Parathyroid adenoma (tissue), 2 donors: ENCODE results near the gene TNRC6C.

Source experiments
- H2AFZ ChIP-seq: fragments of 300-600 bp; sonication (generic); one replicate; pipeline ENCODE4 v1.7.0; 2017; ENCODE audit warnings: antibody characterized with exemption, mild to moderate bottlenecking
- H3K27ac ChIP-seq: fragments of 300-600 bp; sonication (generic); one replicate; pipeline ENCODE4 v1.7.0; 2017
- H3K27me3 ChIP-seq: fragments of 300-600 bp; sonication (generic); one replicate; pipeline ENCODE4 v1.7.0; 2017; ENCODE audit warnings: low read length; ENCODE audit not compliant: control insufficient read depth, insufficient read depth
- H3K36me3 ChIP-seq: fragments of 300-600 bp; sonication (generic); one replicate; pipeline ENCODE4 v1.7.0; 2017; ENCODE audit warnings: low read length; ENCODE audit not compliant: control insufficient read depth, insufficient read depth
- H3K4me1 ChIP-seq: fragments of 300-600 bp; sonication (generic); one replicate; pipeline ENCODE4 v1.7.0; 2017; ENCODE audit warnings: control low read depth
- H3K4me2 ChIP-seq: fragments of 300-600 bp; sonication (generic); one replicate; pipeline ENCODE4 v1.7.0; 2017; ENCODE audit warnings: low read length
- H3K4me3 ChIP-seq: fragments of 300-600 bp; sonication (generic); one replicate; pipeline ENCODE4 v1.7.0; 2017; ENCODE audit warnings: low read depth, low read length
- H3K79me2 ChIP-seq: fragments of 300-600 bp; sonication (generic); one replicate; pipeline ENCODE4 v1.7.0; 2017; ENCODE audit warnings: control low read depth
- H3K9ac ChIP-seq: fragments of 300-600 bp; sonication (generic); one replicate; pipeline ENCODE4 v1.7.0; 2017; ENCODE audit warnings: mild to moderate bottlenecking
- H3K9me3 ChIP-seq: fragments of 300-600 bp; sonication (generic); one replicate; pipeline ENCODE4 v1.7.0; 2017; ENCODE audit warnings: low read length; ENCODE audit not compliant: control insufficient read depth
- TF ChIP-seq, protein P1 (sequence below): fragments of 300-600 bp; sonication (generic); IDR thresholded peaks from one replicate; pipeline ENCODE4 v1.7.0; 2017; ENCODE audit warnings: antibody characterized with exemption, mild to moderate bottlenecking
- donor health status: primary hyperparathyroidism.

The TNRC6C gene

DNA sequence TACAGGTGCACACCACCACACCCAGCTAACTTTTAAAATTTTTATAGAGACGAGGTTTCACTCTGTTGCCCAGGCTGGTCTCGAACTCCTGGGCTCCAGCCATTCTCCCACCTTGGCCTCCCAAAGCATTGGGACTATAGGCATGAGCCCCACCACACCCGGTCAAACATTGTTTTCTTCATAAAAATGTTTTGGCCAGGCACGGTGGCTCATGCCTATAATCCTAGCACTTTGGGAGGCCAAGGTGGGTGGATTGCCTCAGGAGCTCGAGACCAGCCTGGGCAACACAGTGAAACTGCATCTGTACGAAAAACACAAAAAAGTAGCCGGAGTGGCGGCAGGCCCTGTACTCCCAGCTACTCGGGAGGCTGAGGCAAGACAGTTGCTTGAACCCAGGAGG is 157.9 kb downstream of the TNRC6C start:
- no peaks in the 10 kb centered on the region for H3K36me3 ChIP-seq
- H3K4me2 ChIP-seq = no peak overlapping the region
- no peak overlapping the region for H2AFZ ChIP-seq
- H3K4me1 ChIP-seq = peaks cover 9% of the 10 kb centered on the region
- H3K27ac ChIP-seq = no peak overlapping the region
- H3K27me3 ChIP-seq = no peaks in the 10 kb centered on the region
- H3K4me3 ChIP-seq = no peak overlapping the region
- no peaks in the 10 kb centered on the region for H3K9me3 ChIP-seq
- H3K9ac ChIP-seq = no peak overlapping the region
- H3K79me2 ChIP-seq = no peaks in the 10 kb centered on the region
- TF ChIP-seq, protein P1, sequence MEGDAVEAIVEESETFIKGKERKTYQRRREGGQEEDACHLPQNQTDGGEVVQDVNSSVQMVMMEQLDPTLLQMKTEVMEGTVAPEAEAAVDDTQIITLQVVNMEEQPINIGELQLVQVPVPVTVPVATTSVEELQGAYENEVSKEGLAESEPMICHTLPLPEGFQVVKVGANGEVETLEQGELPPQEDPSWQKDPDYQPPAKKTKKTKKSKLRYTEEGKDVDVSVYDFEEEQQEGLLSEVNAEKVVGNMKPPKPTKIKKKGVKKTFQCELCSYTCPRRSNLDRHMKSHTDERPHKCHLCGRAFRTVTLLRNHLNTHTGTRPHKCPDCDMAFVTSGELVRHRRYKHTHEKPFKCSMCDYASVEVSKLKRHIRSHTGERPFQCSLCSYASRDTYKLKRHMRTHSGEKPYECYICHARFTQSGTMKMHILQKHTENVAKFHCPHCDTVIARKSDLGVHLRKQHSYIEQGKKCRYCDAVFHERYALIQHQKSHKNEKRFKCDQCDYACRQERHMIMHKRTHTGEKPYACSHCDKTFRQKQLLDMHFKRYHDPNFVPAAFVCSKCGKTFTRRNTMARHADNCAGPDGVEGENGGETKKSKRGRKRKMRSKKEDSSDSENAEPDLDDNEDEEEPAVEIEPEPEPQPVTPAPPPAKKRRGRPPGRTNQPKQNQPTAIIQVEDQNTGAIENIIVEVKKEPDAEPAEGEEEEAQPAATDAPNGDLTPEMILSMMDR = no peak

GRCh38 chr17:78117027-78117981 is 158.8 kb downstream of the TNRC6C start:
- H2AFZ ChIP-seq = peak overlapping the region; percentile 74
- H3K9ac ChIP-seq = no peak overlapping the region
- H3K4me1 ChIP-seq = peaks cover 9% of the 10 kb centered on the region
- H3K27ac ChIP-seq = no peak overlapping the region
- H3K9me3 ChIP-seq = no peaks in the 10 kb centered on the region
- no peaks in the 10 kb centered on the region for H3K36me3 ChIP-seq
- H3K4me2 ChIP-seq = peak overlapping the region; percentile 17
- H3K4me3 ChIP-seq = no peak overlapping the region
- H3K27me3 ChIP-seq = no peaks in the 10 kb centered on the region
- H3K79me2 ChIP-seq = no peaks in the 10 kb centered on the region
- TF ChIP-seq, protein P1 = peak; percentile 60

GRCh38 chr17:78118801-78119241 is 160.3 kb downstream of the TNRC6C start:
- TF ChIP-seq, protein P1 = no peak
- no peak overlapping the region for H3K4me2 ChIP-seq
- peaks cover 5% of the 10 kb centered on the region for H3K4me1 ChIP-seq
- no peak overlapping the region for H3K9ac ChIP-seq
- H2AFZ ChIP-seq = no peak overlapping the region
- no peaks in the 10 kb centered on the region for H3K79me2 ChIP-seq
- H3K4me3 ChIP-seq = no peak overlapping the region
- H3K9me3 ChIP-seq = no peaks in the 10 kb centered on the region
- no peak overlapping the region for H3K27ac ChIP-seq
- H3K36me3 ChIP-seq = no peaks in the 10 kb centered on the region
- H3K27me3 ChIP-seq = no peaks in the 10 kb centered on the region

DNA sequence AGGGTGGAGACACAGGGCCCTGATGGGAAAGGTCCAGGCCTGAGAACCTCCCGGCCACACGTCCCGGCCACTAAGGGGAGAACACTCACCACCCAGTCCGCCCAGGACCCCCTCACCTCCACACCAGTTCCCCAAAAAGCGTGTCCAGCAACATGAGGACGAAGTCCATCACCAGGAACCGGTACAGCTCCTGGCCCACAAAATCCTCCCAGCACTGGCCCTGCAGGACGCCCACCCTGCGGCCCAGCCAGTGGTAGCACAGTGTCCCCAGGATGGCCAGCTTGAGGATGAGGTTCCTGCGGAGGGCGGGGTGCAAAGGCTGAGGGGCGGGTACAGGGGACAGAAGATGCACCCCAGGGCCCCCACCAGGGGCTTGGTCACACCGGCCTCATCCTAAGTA is 162.0 kb downstream of the TNRC6C start:
- Histone ChIP-seq H3K4me1 (peaks cover 5% of the 10 kb centered on the region), H2AFZ (no peak overlapping the region), H3K4me3 (no peak overlapping the region), H3K4me2 (no peak overlapping the region), H3K9ac (no peak overlapping the region), H3K27me3 (no peaks in the 10 kb centered on the region), H3K36me3 (no peaks in the 10 kb centered on the region), H3K9me3 (no peaks in the 10 kb centered on the region), H3K79me2 (no peaks in the 10 kb centered on the region), H3K27ac (no peak overlapping the region)
- TF ChIP-seq, protein P1 = no peak
